ENCODE data around the gene IL1RAPL1. TPM values are rescaled to one million over a fixed set of nuclear protein-coding genes. Genes with fewer than 3 reads are reported as not detected.

Gene IL1RAPL1
- total RNA-seq, 2 experiments from 2014 or later = not detected

GRCh38 chrX:29215251-29215650 is 628.0 kb downstream of the IL1RAPL1 start:
- H3K36me3 Mint-ChIP-seq (ENCODE audit: low read depth) = no peaks in the 10 kb centered on the region
- intact Hi-C loops (cut with micrococcal nuclease) = no loop called here
- H3K27me3 Mint-ChIP-seq = no peaks in the 10 kb centered on the region
- H3K27ac Mint-ChIP-seq = no peak overlapping the region
- ATAC-seq (no peak), DNase-seq (no peak)
- H3K9me3 Mint-ChIP-seq = peaks cover 1% of the 10 kb centered on the region
- H3K4me3 Mint-ChIP-seq = no peak overlapping the region
- no peaks in the 10 kb centered on the region for H3K4me1 Mint-ChIP-seq (ENCODE audit: low read depth)
- TF ChIP-seq CTCF (IDR thresholded peaks at IDR 0.05) = no peak
- POLR2A ChIA-PET = no interaction called here
- CTCF ChIA-PET = no interaction called here

GRCh38 chrX:29225670-29226069 is 638.4 kb downstream of the IL1RAPL1 start:
- Mint-ChIP-seq H3K36me3 (ENCODE audit: low read depth) (no peaks in the 10 kb centered on the region), H3K4me1 (ENCODE audit: low read depth) (no peaks in the 10 kb centered on the region), H3K27me3 (no peaks in the 10 kb centered on the region), H3K9me3 (no peaks in the 10 kb centered on the region), H3K4me3 (no peak overlapping the region), H3K27ac (no peak overlapping the region)
- POLR2A ChIA-PET = no interaction called here
- CTCF ChIA-PET = no interaction called here
- ATAC-seq (no peak), DNase-seq (no peak)
- intact Hi-C loops (cut with micrococcal nuclease) = no loop called here
- TF ChIP-seq CTCF (IDR thresholded peaks at IDR 0.05) = no peak

GRCh38 chrX:29229802-29230201 is 642.6 kb downstream of the IL1RAPL1 start:
- no peak for DNase-seq
- POLR2A ChIA-PET = no interaction called here
- no peaks in the 10 kb centered on the region for H3K9me3 Mint-ChIP-seq
- no peak overlapping the region for H3K4me3 Mint-ChIP-seq
- intact Hi-C loops (cut with micrococcal nuclease) = no loop called here
- no peak for TF ChIP-seq CTCF (IDR thresholded peaks at IDR 0.05)
- ATAC-seq = no peak
- H3K27me3 Mint-ChIP-seq = no peaks in the 10 kb centered on the region
- H3K4me1 Mint-ChIP-seq (ENCODE audit: low read depth) = no peaks in the 10 kb centered on the region
- no peak overlapping the region for H3K27ac Mint-ChIP-seq
- H3K36me3 Mint-ChIP-seq (ENCODE audit: low read depth) = no peaks in the 10 kb centered on the region
- CTCF ChIA-PET = no interaction called here

GRCh38 chrX:29231800-29232199 is 644.6 kb downstream of the IL1RAPL1 start:
- H3K36me3 Mint-ChIP-seq (ENCODE audit: low read depth) = no peaks in the 10 kb centered on the region
- DNase-seq = no peak
- intact Hi-C loops (cut with micrococcal nuclease) = no loop called here
- POLR2A ChIA-PET = no interaction called here
- CTCF ChIA-PET = no interaction called here
- no peak overlapping the region for H3K4me3 Mint-ChIP-seq
- no peak for TF ChIP-seq CTCF (IDR thresholded peaks at IDR 0.05)
- H3K27ac Mint-ChIP-seq = no peak overlapping the region
- no peaks in the 10 kb centered on the region for H3K4me1 Mint-ChIP-seq (ENCODE audit: low read depth)
- no peaks in the 10 kb centered on the region for H3K9me3 Mint-ChIP-seq
- no peaks in the 10 kb centered on the region for H3K27me3 Mint-ChIP-seq
- no peak for ATAC-seq

GRCh38 chrX:29233592-29234183 is 646.4 kb downstream of the IL1RAPL1 start:
- H3K9me3 Mint-ChIP-seq = no peaks in the 10 kb centered on the region

More at GRCh38 chrX:29233592-29234183, 646.4 kb downstream of the IL1RAPL1 start:
- ChIA-PET CTCF (no interaction called here), POLR2A (no interaction called here)
- Mint-ChIP-seq H3K27me3 (no peaks in the 10 kb centered on the region), H3K36me3 (ENCODE audit: low read depth) (no peaks in the 10 kb centered on the region), H3K4me1 (ENCODE audit: low read depth) (no peaks in the 10 kb centered on the region), H3K27ac (no peak overlapping the region), H3K4me3 (no peak overlapping the region)
- no peak for TF ChIP-seq CTCF (IDR thresholded peaks at IDR 0.05)
- intact Hi-C loops (cut with micrococcal nuclease) = no loop called here
- no peak for ATAC-seq
- DNase-seq = no peak

All from activated CD8-positive, alpha-beta T cell treated with anti-CD3 and anti-CD28 coated beads for 36 hours (primary cell).